GM18868 (cell line): ENCODE data around the gene UHRF1.
"Not testable (repeated sequence)": the region's sequence is repeated elsewhere in the genome, so short reads cannot be mapped to it uniquely, and the experiment has no call there.

Experiments
- ATAC-seq: cut with Tn5 transposase; IDR thresholded peaks from one replicate; pipeline ENCODE4 v1.9.1; 2021; ENCODE audit warnings: mild to moderate bottlenecking, moderate library complexity; ENCODE audit not compliant: unreplicated experiment

The UHRF1 gene

DNA sequence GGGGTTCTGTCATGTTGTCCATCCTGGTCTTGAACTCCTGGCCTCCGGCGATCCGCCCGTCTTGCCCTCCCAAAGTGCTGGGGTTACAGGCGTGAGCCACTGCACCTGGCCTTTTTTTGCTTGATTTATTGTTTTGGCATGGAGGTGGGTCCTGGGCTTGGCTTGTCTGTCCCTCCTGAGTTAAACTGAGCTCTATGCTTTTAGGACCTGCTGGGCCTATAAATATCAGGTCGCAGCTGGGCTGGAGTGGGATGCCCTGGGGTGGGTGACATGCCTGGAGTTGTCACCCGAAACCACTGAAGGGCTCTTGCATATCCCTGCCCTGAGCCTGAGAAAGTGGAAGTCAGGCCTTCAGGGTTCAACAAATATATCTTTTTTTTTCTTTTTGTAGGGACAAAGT lies 12.2 kb upstream of the UHRF1 start:
- no peak for ATAC-seq

DNA sequence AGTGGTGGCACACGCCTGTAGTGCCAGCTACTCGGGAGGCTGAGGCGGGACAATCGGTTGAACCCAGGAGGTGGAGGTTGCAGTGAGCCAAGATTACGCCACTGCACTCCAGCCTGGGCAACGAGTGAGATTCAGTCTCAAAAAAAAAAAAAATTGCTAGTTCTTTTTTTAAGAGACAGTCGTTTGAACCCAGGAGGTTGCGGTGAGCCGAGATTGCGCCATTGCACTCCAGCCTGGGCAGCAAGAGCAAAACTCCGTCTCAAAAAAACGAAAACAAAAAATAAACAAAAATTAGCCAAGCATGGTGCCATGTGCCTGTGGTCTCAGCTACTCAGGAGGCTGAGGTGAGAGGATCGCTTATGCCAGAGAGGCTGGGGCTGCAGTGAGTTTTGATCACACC lies 8.4 kb upstream of the UHRF1 start:
- not testable (repeated sequence) for ATAC-seq

DNA sequence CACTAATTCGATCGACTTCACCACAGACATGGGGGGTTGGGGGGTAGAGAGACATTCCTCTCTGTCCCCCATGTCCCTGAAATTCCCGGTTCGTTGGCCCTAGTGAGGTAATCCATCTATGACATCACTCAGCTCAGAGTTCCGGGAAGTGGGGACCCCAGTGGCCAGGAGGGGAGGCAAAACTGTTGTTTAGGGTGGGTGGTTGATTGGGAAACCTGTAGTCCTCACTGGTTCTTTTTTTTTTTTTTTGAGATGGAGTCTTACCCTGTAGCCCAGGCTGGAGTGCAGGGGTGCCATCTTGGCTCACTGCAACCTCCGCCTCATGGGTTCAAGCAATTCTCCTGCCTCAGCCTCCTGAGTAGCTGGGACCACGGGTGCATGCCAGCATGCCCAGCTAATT lies 6.5 kb upstream of the UHRF1 start, which contains the start of gene ARRDC5:
TSS of gene ARRDC5 (minus strand) at position 101 of the 400 bp plus-strand sequence. CDS start at position 30, 71 bp downstream.
- no peak for ATAC-seq

DNA sequence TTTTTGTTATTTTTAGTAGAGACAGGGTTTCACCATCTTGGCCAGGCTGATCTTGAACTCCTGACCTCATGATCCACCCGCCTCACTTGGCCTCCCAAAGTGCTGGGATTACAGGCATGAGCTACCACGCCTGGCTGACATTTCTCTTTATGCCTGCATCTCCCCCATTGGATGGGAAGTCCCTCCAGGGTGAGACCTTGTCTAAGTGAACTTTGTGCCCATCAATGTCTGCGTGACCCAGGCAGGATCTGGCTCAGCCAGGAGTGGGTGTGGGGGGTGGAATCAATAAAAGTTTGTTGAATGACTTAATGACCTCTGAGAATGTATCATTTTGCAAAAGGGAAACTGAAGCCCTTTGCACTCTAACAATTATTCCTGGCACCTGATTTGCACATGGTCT lies 4.8 kb upstream of the UHRF1 start:
- ATAC-seq: no peak

DNA sequence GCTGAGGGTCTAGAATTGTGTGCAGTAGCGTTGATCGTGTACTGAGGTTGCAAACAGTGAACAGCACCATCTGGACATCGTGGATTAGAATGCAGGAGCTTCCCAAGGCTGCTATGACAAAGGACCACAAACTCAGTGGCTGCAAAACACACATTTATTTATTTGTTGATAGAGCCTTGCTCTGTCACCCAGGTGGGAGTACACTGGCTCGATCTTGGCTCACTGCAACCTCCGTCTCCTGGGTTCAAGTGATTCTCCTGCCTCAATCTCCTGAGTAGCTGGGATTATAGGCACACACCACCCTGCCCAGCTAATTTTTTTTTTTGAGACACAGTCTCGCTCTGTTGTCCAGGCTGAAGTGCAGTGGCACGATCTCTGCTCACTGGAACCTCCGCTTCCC lies 2.3 kb upstream of the UHRF1 start:
- no peak for ATAC-seq

DNA sequence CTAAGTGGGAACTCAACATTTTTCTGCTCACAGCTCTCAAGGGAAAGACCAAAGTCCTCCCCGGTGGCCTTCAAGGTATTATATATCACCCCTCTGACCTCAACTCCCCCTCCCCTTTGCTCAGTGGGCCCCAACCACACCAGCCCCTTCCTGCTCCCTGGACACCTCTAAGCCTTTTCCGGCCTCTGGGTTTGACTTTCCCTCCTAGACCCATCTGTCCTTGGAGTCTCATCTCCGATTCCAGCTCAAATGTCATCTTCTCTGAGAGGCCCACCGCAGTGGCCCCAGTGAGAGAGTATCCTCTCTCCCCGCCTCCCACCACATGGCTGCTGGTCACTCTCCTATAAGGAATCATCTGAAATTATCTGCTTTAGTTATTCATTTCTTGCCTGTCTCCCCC lies 941 bp upstream of the UHRF1 start:
- no peak for ATAC-seq

DNA sequence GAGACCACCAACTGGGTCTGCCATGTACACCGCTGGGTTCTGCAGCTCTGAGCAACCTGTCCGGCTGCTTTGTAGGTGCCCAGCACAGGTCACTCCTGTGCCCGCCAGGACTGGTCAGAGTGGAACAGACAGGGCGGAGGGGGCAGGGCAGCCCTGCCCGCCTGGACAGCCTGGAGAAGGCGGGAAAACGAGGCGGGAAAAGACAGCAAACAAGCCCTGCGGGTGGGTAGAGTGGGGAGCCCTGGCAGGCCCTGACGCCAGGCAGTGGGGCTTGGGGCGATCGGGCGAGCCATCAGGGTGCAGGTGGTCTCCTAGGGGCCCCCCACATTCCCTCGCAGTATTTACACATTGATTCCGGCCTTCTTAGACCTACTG lies 533 bp upstream of the UHRF1 start:
- no peak for ATAC-seq

DNA sequence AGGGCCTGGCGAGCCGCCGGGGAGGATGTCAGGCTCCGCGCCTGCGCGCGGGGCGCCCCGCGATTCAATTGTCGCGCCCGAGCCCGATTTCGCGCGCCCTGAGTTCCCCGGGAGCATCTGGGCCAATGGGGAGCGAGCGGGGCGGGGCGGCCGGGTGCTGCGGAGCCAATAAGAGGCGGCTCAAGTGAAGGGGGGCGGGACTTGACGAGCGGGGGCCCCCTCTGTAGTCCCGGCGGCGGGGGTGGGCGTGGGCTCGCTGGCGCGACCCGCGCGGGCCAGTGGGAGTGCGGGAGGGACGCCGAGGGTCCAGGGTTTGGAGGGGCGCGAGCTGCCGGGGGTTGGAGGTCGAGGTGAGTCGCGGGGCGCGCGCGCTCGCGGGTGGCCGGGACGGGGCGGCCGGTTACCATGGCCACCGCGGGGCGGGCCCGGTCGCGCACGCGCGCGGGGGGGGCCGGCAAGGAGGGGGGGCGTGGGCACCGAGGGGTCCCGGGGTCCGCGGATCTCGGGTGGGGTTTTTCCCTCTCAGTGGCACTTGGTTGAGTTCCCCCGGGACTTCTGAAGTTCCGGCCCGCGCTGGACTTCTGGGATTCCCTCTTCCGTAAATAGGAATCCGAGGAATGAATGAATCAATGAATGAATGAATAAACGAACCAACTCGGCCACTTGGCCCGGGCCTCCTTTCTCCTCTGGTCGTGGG lies 744 bp downstream of the UHRF1 start:
- peak; percentile 70 for ATAC-seq

DNA sequence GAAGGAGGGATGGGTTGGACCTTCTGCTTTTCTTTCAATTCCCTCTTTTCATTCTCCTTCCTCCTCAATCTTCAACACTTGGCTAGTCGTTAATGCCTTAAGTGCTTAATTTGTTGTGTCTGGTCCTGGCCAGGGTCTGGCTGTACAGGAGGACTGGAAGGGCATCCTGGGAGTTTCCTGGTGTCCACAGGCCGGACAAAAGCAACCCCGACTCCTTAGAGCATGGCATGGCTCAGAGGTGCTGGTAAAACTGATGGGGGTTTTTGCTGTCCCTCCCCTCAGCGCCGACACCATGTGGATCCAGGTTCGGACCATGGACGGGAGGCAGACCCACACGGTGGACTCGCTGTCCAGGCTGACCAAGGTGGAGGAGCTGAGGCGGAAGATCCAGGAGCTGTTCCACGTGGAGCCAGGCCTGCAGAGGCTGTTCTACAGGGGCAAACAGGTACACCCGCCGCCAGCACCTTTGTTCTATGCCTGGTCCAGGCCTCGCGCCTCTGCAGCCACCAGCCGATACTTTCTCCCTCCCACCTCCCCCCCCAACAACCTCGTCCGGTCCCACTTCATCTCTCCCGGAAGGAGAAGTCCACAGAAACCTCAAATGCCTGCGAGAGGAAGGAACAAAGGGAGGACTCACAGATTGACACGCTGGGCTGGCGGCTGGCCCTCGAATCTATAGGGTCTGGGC lies 1.4 kb downstream of the UHRF1 start:
- no peak for ATAC-seq

DNA sequence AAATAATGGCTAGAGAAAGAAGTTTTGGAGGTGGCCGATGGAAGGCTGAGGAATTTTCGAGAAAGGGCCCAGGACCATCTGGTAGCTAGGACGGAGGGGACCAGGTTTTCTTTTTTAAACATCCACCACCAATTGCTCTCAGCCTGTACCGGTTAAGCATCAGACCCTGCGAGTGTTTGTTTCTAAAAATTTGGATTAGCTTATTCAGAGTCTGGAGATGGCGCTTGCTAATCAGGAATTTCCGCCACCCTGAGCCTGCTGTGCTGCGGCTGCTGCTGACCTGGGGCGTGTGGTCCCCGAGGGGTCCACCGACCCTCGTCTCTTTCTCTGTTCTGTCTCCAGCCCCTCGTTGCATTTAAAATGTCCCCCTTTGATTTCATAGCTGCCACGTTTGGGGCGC lies 2.0 kb downstream of the UHRF1 start:
- ATAC-seq: no peak

DNA sequence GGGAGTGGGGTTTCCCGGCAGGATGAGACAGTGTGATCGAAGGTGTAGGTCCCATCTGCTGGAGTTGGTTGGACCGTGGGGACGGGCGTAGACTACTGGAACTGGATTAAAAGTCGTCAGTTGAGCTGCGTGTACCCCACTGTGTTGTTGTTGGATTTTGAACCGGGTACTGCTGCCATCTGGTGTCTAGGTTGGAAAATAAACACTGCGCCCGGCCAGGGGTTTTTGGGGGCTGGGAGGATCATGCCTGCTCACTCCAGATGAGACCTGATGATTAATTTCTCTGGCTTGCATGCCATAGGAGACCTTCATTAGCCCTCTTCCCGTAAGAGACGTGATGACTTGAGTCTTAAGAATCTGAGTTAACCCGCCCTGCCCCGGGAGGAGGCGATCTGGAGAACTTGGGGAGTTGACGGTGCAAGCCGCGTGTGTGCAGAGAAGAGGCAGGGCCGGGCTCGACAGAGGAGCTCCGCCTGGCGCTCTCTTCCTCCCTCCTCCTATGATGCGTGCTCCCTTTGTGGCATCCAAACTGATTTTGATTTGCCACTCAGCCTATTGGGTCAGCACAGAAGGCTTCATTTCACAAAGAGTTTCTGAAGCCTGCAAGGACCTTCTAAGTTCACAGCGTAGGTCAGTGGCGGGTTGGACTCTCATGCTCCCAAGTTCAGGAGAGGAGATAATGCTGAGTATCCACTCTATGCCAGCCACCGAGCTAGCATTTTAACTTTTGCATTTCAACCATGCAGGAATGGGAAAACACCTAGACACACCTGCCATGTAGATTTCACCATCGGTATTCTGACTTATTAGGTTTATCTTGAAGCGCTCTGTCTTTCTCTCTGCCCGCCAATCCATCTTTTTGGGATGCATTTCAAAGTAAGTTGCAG lies 2.7 kb downstream of the UHRF1 start:
- ATAC-seq: no peak

DNA sequence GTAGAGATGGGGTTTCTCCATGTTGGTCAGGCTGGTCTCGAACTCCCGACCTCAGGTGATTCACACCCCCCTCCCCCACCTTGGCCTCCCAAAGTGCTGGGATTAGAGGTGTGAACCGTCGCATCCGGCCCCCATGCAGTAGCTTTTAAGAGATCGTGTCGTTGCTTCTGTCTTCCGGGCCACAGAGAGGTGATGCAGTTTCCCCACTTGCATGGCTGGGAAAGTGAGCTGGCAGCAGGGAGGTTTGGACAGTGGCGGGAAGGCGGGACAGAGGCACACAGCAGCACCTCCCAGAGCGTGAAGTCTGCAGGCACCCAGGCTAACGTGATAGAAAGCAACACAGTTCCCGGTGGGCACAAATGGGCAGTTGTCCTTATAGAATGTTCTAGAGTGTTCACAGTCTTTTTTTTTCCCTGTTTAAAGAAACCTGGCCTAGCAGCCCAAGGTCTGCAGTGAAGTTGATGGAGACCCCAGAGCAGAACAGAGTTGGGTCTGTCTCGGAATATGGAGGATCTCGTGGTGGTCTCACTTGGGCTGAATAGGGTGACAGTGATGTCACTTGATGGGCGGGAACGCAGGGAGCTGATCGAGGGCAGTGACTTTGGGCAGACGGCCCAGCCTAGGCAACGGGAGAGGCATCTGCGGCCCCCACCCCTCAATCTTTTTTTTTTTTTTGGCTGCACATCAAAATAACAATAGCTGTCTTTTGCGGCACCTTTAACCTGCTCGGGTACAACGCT lies 4.9 kb downstream of the UHRF1 start:
- no peak for ATAC-seq

DNA sequence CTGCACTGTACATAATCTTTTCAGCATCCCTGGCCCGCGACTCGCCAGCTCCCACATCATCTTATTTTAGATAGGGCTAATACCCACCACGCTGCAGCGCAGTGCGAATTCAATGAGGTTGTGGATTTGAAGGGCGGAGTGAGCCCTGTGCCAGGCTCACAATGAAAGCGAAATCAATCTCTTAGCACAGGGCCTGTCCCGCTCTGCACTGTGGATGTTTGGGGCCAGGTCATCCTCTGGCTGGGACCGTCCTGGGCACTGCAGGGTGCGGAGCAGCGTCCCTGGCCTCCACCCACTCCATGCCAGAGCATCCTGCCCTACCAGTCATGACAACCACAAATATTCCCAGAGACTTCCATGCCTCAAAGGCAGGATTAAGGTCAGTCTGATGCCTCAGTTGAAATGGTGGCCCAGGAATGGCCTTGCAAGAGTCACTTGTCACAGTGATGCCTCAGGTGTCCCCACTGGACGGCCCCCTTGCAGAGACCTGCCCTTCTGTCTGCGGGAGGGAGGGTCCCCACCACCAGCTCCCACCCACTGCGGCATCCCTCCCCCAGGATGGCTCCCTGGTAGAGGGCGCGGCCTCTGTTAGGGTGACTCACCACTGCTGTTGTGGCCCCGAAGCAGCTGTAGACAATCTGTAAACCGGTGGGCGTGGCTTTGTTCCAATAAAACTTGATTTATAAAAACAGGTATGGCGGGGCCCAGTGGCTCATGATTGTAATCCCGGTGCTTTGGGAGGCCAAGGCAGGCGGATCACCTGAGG lies 5.6 kb downstream of the UHRF1 start:
- ATAC-seq: no peak

DNA sequence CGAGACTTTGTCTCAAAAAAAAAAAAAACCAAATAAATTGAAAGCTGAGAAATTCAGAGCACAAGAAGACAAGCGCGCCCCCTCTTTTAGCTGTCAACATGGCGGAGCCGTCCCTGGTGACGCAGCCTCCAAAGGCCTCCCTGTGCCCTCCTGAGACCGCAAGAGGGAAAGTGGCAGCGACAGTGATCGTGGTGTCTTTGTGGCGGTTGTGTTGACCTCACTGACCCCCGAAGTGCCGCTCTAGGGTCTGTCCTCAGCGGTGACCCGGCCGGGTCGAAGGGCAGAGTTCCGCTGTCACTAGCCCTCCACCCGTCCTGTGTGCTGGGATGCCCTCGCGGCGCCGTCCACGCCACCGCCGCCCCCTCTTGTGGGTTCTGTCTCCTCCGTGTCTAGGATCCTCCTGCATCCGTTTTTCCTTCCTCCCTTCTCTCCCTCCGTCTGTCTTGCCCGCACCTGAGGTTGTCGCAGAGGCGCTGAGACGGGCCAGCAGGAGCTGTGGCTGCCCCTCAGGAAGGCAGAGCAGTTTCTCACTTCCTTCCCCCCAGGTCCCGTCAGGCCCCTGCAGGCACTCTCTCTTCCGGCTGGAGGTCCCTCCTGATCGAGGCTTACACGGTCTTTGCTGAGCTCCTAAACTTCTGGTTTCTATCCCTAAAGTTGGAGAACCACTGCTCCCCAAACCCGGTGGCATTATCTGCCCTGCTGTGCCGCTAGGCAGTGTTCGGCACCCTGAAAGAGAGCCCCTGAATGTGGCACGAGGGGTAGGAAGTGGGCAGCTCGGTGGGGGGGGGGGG lies 7.2 kb downstream of the UHRF1 start:
- no peak for ATAC-seq

DNA sequence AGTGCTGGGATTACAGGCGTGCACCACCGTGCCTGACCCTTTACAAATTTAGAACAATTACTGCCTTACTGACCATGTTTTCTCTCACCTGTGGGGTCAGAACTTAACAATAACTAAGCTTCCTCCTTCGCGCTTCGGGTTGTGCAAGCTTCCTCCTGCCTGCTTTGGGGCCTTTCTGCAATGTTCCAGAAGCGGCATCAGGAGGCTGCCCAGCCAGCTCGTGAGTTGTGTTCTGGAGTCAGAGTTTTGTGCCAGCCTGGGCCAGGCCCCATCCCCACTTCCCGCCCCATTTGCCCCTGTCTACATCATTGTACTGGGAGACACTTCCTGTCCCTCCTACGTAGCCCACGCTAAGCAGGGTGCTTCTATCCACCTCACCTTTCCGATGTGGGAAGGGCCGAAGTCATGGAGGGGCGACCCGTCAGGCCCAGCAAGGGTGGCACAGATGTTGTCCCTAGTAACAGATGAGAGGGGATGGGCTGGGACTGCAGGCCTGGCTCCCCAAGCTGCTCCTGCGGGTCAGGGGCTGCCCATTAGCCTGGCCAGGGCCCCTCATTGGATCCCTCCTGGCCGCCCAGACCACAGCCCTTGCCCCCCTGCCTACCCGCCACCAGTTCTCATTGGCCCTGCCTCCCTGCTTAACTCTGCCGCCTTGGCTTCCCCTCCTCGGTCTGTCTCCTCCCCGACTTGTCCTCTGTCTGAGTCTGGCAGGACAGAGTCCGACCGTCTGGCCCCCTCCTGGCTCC lies 13.4 kb downstream of the UHRF1 start:
- ATAC-seq: no peak

DNA sequence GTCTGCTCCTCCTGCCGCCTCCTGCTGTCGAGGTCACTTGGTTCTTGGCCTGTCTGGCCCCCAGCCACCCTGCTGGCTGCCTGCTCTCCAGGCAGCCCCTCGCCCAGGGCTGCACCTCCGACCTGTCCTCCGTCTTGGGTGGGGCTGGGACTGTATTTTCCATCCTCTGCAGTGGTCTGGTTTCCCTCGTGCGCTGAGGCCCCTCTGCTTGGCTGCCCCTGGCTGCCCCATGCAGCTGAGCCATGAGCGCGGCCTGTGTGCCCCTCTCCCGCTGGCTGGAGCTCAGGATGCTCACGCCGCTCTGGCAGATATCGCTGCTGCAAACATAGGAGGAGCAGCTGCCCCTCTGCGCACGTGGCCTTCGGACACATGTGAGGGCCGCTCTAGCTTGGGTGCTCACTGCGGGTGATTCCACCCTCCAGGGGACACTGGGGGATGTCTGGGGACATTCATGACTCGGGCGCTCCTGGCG lies 14.0 kb downstream of the UHRF1 start:
- ATAC-seq: no peak

DNA sequence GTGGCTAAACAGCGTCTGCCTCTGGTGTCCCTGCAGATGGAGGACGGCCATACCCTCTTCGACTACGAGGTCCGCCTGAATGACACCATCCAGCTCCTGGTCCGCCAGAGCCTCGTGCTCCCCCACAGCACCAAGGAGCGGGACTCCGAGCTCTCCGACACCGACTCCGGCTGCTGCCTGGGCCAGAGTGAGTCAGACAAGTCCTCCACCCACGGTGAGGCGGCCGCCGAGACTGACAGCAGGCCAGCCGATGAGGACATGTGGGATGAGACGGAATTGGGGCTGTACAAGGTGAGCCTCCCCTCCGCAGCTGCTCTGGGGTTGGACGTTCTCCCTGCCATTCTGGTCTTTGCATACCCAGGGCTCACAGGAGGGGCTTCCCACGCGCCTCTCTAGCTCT lies 19.9 kb downstream of the UHRF1 start:
- ATAC-seq: no peak

DNA sequence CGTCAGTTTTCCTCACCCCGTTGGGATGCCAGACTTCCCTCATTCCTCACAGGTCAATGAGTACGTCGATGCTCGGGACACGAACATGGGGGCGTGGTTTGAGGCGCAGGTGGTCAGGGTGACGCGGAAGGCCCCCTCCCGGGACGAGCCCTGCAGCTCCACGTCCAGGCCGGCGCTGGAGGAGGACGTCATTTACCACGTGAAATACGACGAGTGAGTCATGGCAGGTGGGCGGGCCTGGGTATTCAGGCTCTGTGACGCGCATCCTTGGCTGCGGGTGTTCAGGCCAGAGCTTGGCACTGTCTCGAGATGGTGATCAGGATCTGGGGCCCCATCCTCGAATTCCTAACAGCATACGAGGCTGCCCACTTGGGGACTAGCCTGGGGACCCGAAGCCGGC lies 21.4 kb downstream of the UHRF1 start:
- ATAC-seq: no peak

DNA sequence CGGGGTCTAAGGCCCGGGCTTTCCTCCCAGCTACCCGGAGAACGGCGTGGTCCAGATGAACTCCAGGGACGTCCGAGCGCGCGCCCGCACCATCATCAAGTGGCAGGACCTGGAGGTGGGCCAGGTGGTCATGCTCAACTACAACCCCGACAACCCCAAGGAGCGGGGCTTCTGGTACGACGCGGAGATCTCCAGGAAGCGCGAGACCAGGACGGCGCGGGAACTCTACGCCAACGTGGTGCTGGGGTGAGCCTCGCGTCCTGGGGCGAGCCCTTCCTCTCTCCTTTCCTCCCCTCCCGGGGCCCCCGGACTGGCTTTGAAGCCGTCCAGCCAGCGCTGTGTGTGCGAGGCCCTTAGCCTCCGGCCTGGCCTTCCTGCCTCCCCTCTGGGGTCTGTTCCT lies 23.4 kb downstream of the UHRF1 start:
- no peak for ATAC-seq
